Smooth muscle cell (in vitro differentiated cells): Measurements from ENCODE around the gene IFI27. TPM values are rescaled to one million over a fixed set of nuclear protein-coding genes. Genes with fewer than 3 reads are reported as not detected.

Experiments
- DNase-seq: peaks from one replicate; lab custom pipeline; 2025; ENCODE audit not compliant: unreplicated experiment; lab: John Stamatoyannopoulos, UW
- H2AFZ ChIP-seq: fragments of 200-600 bp; sonication (generic); 2 replicates; pipeline ENCODE4 v1.6.0; 2016; ENCODE audit warnings: antibody characterized with exemption, low read depth, mild to moderate bottlenecking
- H3F3A ChIP-seq: fragments of 200-600 bp; sonication (generic); 2 replicates; pipeline ENCODE4 v1.6.0; 2017; ENCODE audit warnings: antibody characterized with exemption, low read depth
- H3K27ac ChIP-seq: fragments of 200-600 bp; sonication (generic); 2 replicates; pipeline ENCODE4 v1.5.1; 2016; ENCODE audit warnings: low read depth, mild to moderate bottlenecking
- H3K27me3 ChIP-seq: fragments of 200-600 bp; sonication (generic); 2 replicates; pipeline ENCODE4 v1.6.1; 2016; ENCODE audit warnings: low read depth, mild to moderate bottlenecking
- H3K36me3 ChIP-seq: fragments of 200-600 bp; sonication (generic); 2 replicates; pipeline ENCODE4 v1.5.1; 2016; ENCODE audit warnings: low read depth
- H3K4me1 ChIP-seq: fragments of 200-600 bp; sonication (generic); 2 replicates; pipeline ENCODE4 v1.5.1; 2016; ENCODE audit warnings: low read depth
- H3K4me2 ChIP-seq: fragments of 200-600 bp; sonication (generic); 2 replicates; pipeline ENCODE4 v1.6.0; 2016; ENCODE audit warnings: mild to moderate bottlenecking
- H3K4me3 ChIP-seq: fragments of 200-600 bp; sonication (generic); 2 replicates; pipeline ENCODE4 v1.5.1; 2016; ENCODE audit warnings: mild to moderate bottlenecking
- H3K79me2 ChIP-seq: fragments of 200-600 bp; sonication (generic); 2 replicates; pipeline ENCODE4 v1.6.0; 2016; ENCODE audit warnings: low read depth, mild to moderate bottlenecking
- H3K9ac ChIP-seq: fragments of 200-600 bp; sonication (generic); 2 replicates; pipeline ENCODE4 v1.6.0; 2016; ENCODE audit warnings: low read depth
- H3K9me3 ChIP-seq: fragments of 200-600 bp; sonication (generic); replicated peaks from 2 replicates; pipeline ENCODE4 v1.5.1; 2016; ENCODE audit warnings: low read depth
- H4K20me1 ChIP-seq: fragments of 200-600 bp; sonication (generic); 2 replicates; pipeline ENCODE4 v1.6.0; 2016; ENCODE audit warnings: low read depth
- WGBS: methylation state at CpG from one replicate; pipeline ENCODE4 v1.1.7; 2016; ENCODE audit warnings: low lambda C conversion rate; 5-methylcytosine and 5-hydroxymethylcytosine counted together
- polyA plus RNA-seq: library from polyadenylated mRNA; unstranded; fragments of >200 nt; fragmentation: Nextera tagmentation; extraction: Ambion mirVana; gene quantifications from 2 replicates; pipeline ENCODE4 v1.2.1, GENCODE V29; 2016
- total RNA-seq: library from RNA; depleted of rRNA; stranded (reverse); fragments of >200 nt; gene quantifications from 2 replicates; pipeline ENCODE4 v1.2.3, GENCODE V29; 2014
- TF ChIP-seq, protein P1 (sequence below): fragments of 200-600 bp; sonication (generic); IDR thresholded peaks from 2 replicates; pipeline ENCODE4 v1.5.1; 2017; ENCODE audit warnings: borderline replicate concordance, mild to moderate bottlenecking, antibody characterized with exemption; ENCODE audit not compliant: insufficient read depth, poor library complexity, severe bottlenecking

Gene IFI27
- total and polyA plus RNA-seq, 2 experiments from 2014 or later = 0.40 to 3.1 TPM

GRCh38 chr14:94101748-94102147 is 8.8 kb upstream of the IFI27 start:
- H3K4me1 ChIP-seq = no peaks in the 10 kb centered on the region
- H4K20me1 ChIP-seq = peaks cover 5% of the 10 kb centered on the region
- TF ChIP-seq, protein P1, sequence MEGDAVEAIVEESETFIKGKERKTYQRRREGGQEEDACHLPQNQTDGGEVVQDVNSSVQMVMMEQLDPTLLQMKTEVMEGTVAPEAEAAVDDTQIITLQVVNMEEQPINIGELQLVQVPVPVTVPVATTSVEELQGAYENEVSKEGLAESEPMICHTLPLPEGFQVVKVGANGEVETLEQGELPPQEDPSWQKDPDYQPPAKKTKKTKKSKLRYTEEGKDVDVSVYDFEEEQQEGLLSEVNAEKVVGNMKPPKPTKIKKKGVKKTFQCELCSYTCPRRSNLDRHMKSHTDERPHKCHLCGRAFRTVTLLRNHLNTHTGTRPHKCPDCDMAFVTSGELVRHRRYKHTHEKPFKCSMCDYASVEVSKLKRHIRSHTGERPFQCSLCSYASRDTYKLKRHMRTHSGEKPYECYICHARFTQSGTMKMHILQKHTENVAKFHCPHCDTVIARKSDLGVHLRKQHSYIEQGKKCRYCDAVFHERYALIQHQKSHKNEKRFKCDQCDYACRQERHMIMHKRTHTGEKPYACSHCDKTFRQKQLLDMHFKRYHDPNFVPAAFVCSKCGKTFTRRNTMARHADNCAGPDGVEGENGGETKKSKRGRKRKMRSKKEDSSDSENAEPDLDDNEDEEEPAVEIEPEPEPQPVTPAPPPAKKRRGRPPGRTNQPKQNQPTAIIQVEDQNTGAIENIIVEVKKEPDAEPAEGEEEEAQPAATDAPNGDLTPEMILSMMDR = no peak
- H3K36me3 ChIP-seq = no peaks in the 10 kb centered on the region
- H2AFZ ChIP-seq = no peak overlapping the region
- H3F3A ChIP-seq = no peaks in the 10 kb centered on the region
- DNase-seq = no peak
- no peaks in the 10 kb centered on the region for H3K79me2 ChIP-seq
- H3K9ac ChIP-seq = no peak overlapping the region
- H3K27me3 ChIP-seq = no peaks in the 10 kb centered on the region
- 93% methylated on average over 10 of the region's 10 CpGs for WGBS
- H3K27ac ChIP-seq = no peak overlapping the region
- H3K9me3 ChIP-seq = no peaks in the 10 kb centered on the region
- no peak overlapping the region for H3K4me3 ChIP-seq
- no peak overlapping the region for H3K4me2 ChIP-seq

DNA sequence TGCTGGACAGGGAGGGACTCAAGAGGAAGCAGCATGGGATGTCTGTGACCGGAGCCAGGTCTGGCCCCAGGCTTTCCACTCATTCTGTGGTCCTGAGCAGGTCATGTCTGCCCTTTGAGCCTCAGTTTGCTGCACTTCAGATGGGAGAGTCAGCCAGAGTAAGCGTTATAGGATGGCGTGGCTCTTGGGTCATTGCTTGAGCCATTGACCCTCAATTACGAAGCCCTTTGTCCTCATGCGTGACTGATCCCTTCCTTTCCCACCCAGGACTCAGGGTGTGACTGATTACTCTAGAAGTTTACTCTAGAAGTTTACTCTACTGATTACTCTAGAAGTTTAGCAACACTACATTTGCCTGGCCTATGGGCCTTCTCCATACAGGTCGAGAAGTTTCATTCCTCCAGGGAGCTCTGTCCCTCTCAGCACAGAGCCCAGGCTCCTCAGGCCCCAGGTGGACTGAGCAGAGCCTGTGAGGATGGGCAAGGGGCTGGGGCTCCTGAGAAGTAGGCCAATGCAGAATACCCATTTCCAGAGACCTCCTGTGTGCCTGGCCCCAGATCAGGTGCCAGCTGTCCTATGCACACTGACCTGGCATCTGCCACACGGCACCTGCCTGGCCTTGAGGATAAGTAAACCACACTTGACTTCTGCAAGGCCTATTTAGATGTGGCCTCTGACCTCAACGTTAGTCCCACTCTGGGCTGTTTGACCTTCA is 7.6 kb upstream of the IFI27 start:
- no peak for DNase-seq
- H3K36me3 ChIP-seq = no peaks in the 10 kb centered on the region
- H3K27me3 ChIP-seq = no peaks in the 10 kb centered on the region
- 95% methylated on average over 8 of the region's 8 CpGs for WGBS
- H3K4me1 ChIP-seq = no peaks in the 10 kb centered on the region
- TF ChIP-seq, protein P1 = no peak
- peaks cover 5% of the 10 kb centered on the region for H4K20me1 ChIP-seq
- H3K4me2 ChIP-seq = no peak overlapping the region
- H3K9me3 ChIP-seq = no peaks in the 10 kb centered on the region
- no peak overlapping the region for H3K27ac ChIP-seq
- no peak overlapping the region for H2AFZ ChIP-seq
- no peaks in the 10 kb centered on the region for H3K79me2 ChIP-seq
- H3K4me3 ChIP-seq = no peak overlapping the region
- H3F3A ChIP-seq = no peaks in the 10 kb centered on the region
- H3K9ac ChIP-seq = no peak overlapping the region

- Histone ChIP-seq H3K4me2 (no peak overlapping the region), H3K9me3 (no peaks in the 10 kb centered on the region), H3K27me3 (no peaks in the 10 kb centered on the region), H3K79me2 (no peaks in the 10 kb centered on the region), H3K4me3 (no peak overlapping the region), H3K27ac (no peak overlapping the region), H3K36me3 (no peaks in the 10 kb centered on the region), H3F3A (no peaks in the 10 kb centered on the region), H2AFZ (no peak overlapping the region), H3K4me1 (no peaks in the 10 kb centered on the region), H3K9ac (no peak overlapping the region), H4K20me1 (peaks cover 5% of the 10 kb centered on the region)
- DNase-seq = no peak
- TF ChIP-seq, protein P1 = no peak
- 87% methylated on average over 7 of the region's 7 CpGs for WGBS
Measured at GRCh38 chr14:94103554-94104150, 6.9 kb upstream of the IFI27 start.
